IMR-90 (cell line): ENCODE data around the gene PRRT2. TPM values are rescaled to one million over a fixed set of nuclear protein-coding genes. Genes with fewer than 3 reads are reported as not detected.

Source experiments
- ATAC-seq: fragments of 200-7000 bp; cut with Tn5 transposase; 2 replicates; pipeline ENCODE4 v1.9.1; 2020; ENCODE audit warnings: low read depth, mild to moderate bottlenecking, moderate library complexity
- BruUV-seq: library from RNA; stranded (reverse); fragments of 400-500 nt; replicated peaks from 2 replicates; lab custom pipeline; 2021; lab: Mats Ljungman, UMichigan
- CTCF ChIA-PET: fragments of 300-600 bp; formaldehyde crosslinking; extraction: SDS; loops from one replicate; lab custom pipeline; 2021; ENCODE audit warnings: antibody characterized with exemption; lab: Yijun Ruan, JAX
- POLR2A ChIA-PET: fragments of 300-600 bp; sonication (Branson Sonifier 250); formaldehyde crosslinking; loops from one replicate; lab custom pipeline; 2022; ENCODE audit warnings: antibody characterized with exemption; ENCODE audit not compliant: unreplicated experiment; lab: Charles Lee
- DNase-seq: peaks from one replicate; pipeline ENCODE4 v3.0.0; 2013
- H2AFZ ChIP-seq: replicated peaks from 2 replicates; pipeline ENCODE3; 2013; ENCODE audit warnings: low read length, mild to moderate bottlenecking; ENCODE audit not compliant: poor library complexity
- H2AK5ac ChIP-seq: 2 replicates; pipeline ENCODE4 v1.6.1; 2013; ENCODE audit warnings: low read depth, low read length, inconsistent platforms
- H2AK9ac ChIP-seq: replicated peaks from 2 replicates; pipeline ENCODE3; 2013; ENCODE audit warnings: mild to moderate bottlenecking, low read depth, low read length, moderate library complexity; ENCODE audit not compliant: poor library complexity
- H2BK120ac ChIP-seq: 2 replicates; pipeline ENCODE4 v1.6.1; 2013; ENCODE audit warnings: low read depth, low read length, inconsistent platforms
- H2BK15ac ChIP-seq: 3 replicates; pipeline ENCODE4 v1.6.1; 2013; ENCODE audit warnings: low read depth, low read length, inconsistent platforms
- H2BK20ac ChIP-seq: 2 replicates; pipeline ENCODE4 v1.6.1; 2013; ENCODE audit warnings: low read depth, mild to moderate bottlenecking, inconsistent platforms, low read length, moderate library complexity
- H2BK5ac ChIP-seq: 2 replicates; pipeline ENCODE4 v1.6.1; 2013; ENCODE audit warnings: mild to moderate bottlenecking, low read depth, low read length, inconsistent platforms; ENCODE audit not compliant: poor library complexity, severe bottlenecking
- H3K14ac ChIP-seq: replicated peaks from 2 replicates; pipeline ENCODE4 v1.6.1; 2013; ENCODE audit warnings: low read depth, low read length, inconsistent platforms
- H3K18ac ChIP-seq: 2 replicates; pipeline ENCODE4 v1.6.1; 2013; ENCODE audit warnings: low read depth, low read length, control low read depth
- H3K23ac ChIP-seq: 2 replicates; pipeline ENCODE4 v1.6.1; 2013; ENCODE audit warnings: low read depth, low read length, inconsistent platforms
- H3K27ac ChIP-seq: 2 replicates; pipeline ENCODE4 v1.5.1; 2013; ENCODE audit warnings: mild to moderate bottlenecking, control low read depth, low read length; ENCODE audit not compliant: insufficient read depth
- H3K27me3 ChIP-seq: 2 replicates; pipeline ENCODE4 v1.6.1; 2013; ENCODE audit warnings: low read length; ENCODE audit not compliant: control insufficient read depth, insufficient read depth
- H3K36me3 ChIP-seq: 2 replicates; pipeline ENCODE4 v1.6.1; 2013; ENCODE audit warnings: low read length, mixed read lengths; ENCODE audit not compliant: control insufficient read depth, insufficient read depth
- H3K4ac ChIP-seq: 2 replicates; pipeline ENCODE4 v1.6.1; 2013; ENCODE audit warnings: low read depth, low read length, inconsistent platforms
- H3K4me1 ChIP-seq: 2 replicates; pipeline ENCODE4 v1.6.1; 2013; ENCODE audit warnings: low read length, mixed read lengths; ENCODE audit not compliant: control insufficient read depth, insufficient read depth
- H3K4me2 ChIP-seq: 2 replicates; pipeline ENCODE4 v1.6.1; 2013; ENCODE audit warnings: low read depth, mild to moderate bottlenecking, control low read depth, low read length, moderate library complexity
- H3K4me3 ChIP-seq: 2 replicates; pipeline ENCODE4 v1.5.1; 2013; ENCODE audit warnings: low read depth, mild to moderate bottlenecking, control low read depth, low read length, moderate library complexity; ENCODE audit not compliant: insufficient read depth
- H3K56ac ChIP-seq: 2 replicates; pipeline ENCODE4 v1.6.1; 2013; ENCODE audit warnings: low read length, inconsistent platforms; ENCODE audit not compliant: insufficient read depth; ENCODE audit errors: extremely low read depth
- H3K79me1 ChIP-seq, 2 experiments: 2 replicates each; pipeline ENCODE4 v1.6.1; 2013; ENCODE audit warnings: low read length in 2 of 2, inconsistent platforms in 1 of 2, low read depth in 1 of 2
- H3K9ac ChIP-seq: 2 replicates; pipeline ENCODE4 v1.6.1; 2013; ENCODE audit warnings: low read depth, low read length, control low read depth
- H3K9me1 ChIP-seq: 2 replicates; pipeline ENCODE4 v1.6.1; 2013; ENCODE audit warnings: low read length, inconsistent platforms; ENCODE audit not compliant: insufficient read depth
- H3K9me3 ChIP-seq: 2 replicates; pipeline ENCODE4 v1.6.1; 2013; ENCODE audit warnings: low read length; ENCODE audit not compliant: control insufficient read depth, insufficient read depth
- H4K20me1 ChIP-seq: 2 replicates; pipeline ENCODE4 v1.6.1; 2013; ENCODE audit warnings: low read length, inconsistent platforms; ENCODE audit not compliant: insufficient read depth
- H4K5ac ChIP-seq: 2 replicates; pipeline ENCODE4 v1.6.1; 2013; ENCODE audit warnings: mild to moderate bottlenecking, low read depth, low read length, control low read depth
- H4K8ac ChIP-seq, 2 experiments: 2 replicates each; pipeline ENCODE4 v1.6.1; 2013; ENCODE audit warnings: low read depth in 2 of 2, low read length in 2 of 2, control low read depth in 1 of 2, inconsistent platforms in 1 of 2
- H4K91ac ChIP-seq: 2 replicates; pipeline ENCODE4 v1.6.1; 2013; ENCODE audit warnings: low read depth, low read length, inconsistent platforms; ENCODE audit not compliant: insufficient read depth
- CTCF ChIP-seq: conservative IDR thresholded peaks from 2 replicates; pipeline ENCODE4 v1.5.1; 2012; ENCODE audit warnings: mild to moderate bottlenecking, low read depth, low read length, improper control_type of control experiment
- FOS ChIP-seq: fragments of 150-350 bp; IDR thresholded peaks from 2 replicates; pipeline ENCODE4 v1.6.1; 2016; ENCODE audit warnings: low read depth, low read length
- MXI1 ChIP-seq: IDR thresholded peaks from 2 replicates; pipeline ENCODE4 v1.6.1; 2012; ENCODE audit warnings: low read depth, mild to moderate bottlenecking, low read length, moderate library complexity, borderline replicate concordance
- RCOR1 ChIP-seq: IDR thresholded peaks from 2 replicates; pipeline ENCODE4 v1.6.1; 2012; ENCODE audit warnings: mild to moderate bottlenecking, low read length, improper control_type of control experiment; ENCODE audit not compliant: insufficient replicate concordance
- WGBS, 2 experiments: methylation state at CpG; one replicate each; pipeline versions ENCODE4 v1.1.5 to v1.1.7; 2013; ENCODE audit warnings: missing lambda C conversion rate in 2 of 2; ENCODE audit not compliant: insufficient read length in 1 of 2; ENCODE audit errors: extremely low coverage in 2 of 2; 5-methylcytosine and 5-hydroxymethylcytosine counted together
- dilution Hi-C: fragments of 300-500 bp; cut with HindIII; formaldehyde crosslinking; loops from one replicate; pipeline ENCODE4 v1.14.3; 2018; ENCODE audit warnings: low sequenced_read_pairs; ENCODE audit not compliant: unreplicated experiment
- in situ Hi-C: fragments of 300-500 bp; cut with MboI; formaldehyde crosslinking; loops from 3 replicates; pipeline ENCODE4 v1.14.3; 2019; ENCODE audit warnings: low sequenced_read_pairs, inconsistent platforms, mixed read lengths
- intact Hi-C: fragments of 100-400 bp; cut with micrococcal nuclease; formaldehyde crosslinking; loops from 2 replicates; pipeline ENCODE4 v1.10.0; 2022
- polyA plus RNA-seq, 3 experiments: library from polyadenylated mRNA; depleted of rRNA; stranded (reverse); fragments of >200 nt; gene quantifications; 2 replicates each; pipeline ENCODE4 v1.2.3, GENCODE V29; 2012; ENCODE audit warnings: low replicate concordance in 1 of 3
- total RNA-seq: library from RNA; depleted of rRNA; stranded (reverse); fragments of >200 nt; gene quantifications from 2 replicates; pipeline ENCODE4 v1.2.3, GENCODE V29; 2012

Gene PRRT2
- total and polyA plus RNA-seq, 2 of the 4 experiments (the other 2 are of a cell fraction) = 0.90 to 10.5 TPM

- H3K36me3 ChIP-seq = peaks cover 63% of the 10 kb centered on the region
- H2BK20ac ChIP-seq = no peak overlapping the region
- H3K14ac ChIP-seq = no peak overlapping the region
- no peak overlapping the region for H2BK120ac ChIP-seq
- H3K4me3 ChIP-seq = no peak overlapping the region
- CTCF ChIA-PET = no interaction called here
- H2BK5ac ChIP-seq = no peak overlapping the region
- H3K27me3 ChIP-seq = no peaks in the 10 kb centered on the region
- DNase-seq = no peak
- no peak overlapping the region for H3K4me2 ChIP-seq
- H4K8ac ChIP-seq = no peak overlapping the region
- POLR2A ChIA-PET = no interaction called here
- no peak for ATAC-seq
- peaks cover 18% of the 10 kb centered on the region; the same call in 1 of the 2 replicates for H4K20me1 ChIP-seq
- H4K5ac ChIP-seq = no peak overlapping the region
- in situ Hi-C loops (no loop called here), dilution Hi-C loops (no loop called here), intact Hi-C loops (no loop called here)
- no peak overlapping the region for H3K9ac ChIP-seq
- no peak overlapping the region for H3K18ac ChIP-seq
- H2AK9ac ChIP-seq = no peak overlapping the region
- H3K9me1 ChIP-seq = peaks cover 12% of the 10 kb centered on the region
- H2AK5ac ChIP-seq = no peak overlapping the region
- H3K4ac ChIP-seq = no peak overlapping the region
- H3K79me1 ChIP-seq = peaks cover 26 to 64% of the 10 kb centered on the region in 2 experiments
- 100% methylated on average over 1 of the region's 5 CpGs; no CpG with 5 or more reads in 1 of the 2 experiments for WGBS, 2 experiments
- peaks cover 3% of the 10 kb centered on the region for H3K4me1 ChIP-seq
- H3K27ac ChIP-seq = no peak overlapping the region
- H2AFZ ChIP-seq = no peak overlapping the region
- H2BK15ac ChIP-seq = no peak overlapping the region
- H3K9me3 ChIP-seq = no peaks in the 10 kb centered on the region
- H3K56ac ChIP-seq = no peak overlapping the region
- no peak overlapping the region for H3K23ac ChIP-seq
- no peak overlapping the region for H4K91ac ChIP-seq
- no TSS peak for BruUV-seq
- TF ChIP-seq CTCF = no peak
- TF ChIP-seq MXI1 = no peak
- no peak for TF ChIP-seq FOS
- TF ChIP-seq RCOR1 = no peak
These were observed 22.1 kb downstream of the PRRT2 start for GRCh38 chr16:29834079-29834478.
